Stimulated activated naive CD8-positive, alpha-beta T cell treated with anti-CD3 and anti-CD28 coated beads, Interleukin-15, amount 100 ng/mL, for 72 hours (primary cell): ENCODE measurements around the gene PCDHA13.

ENCODE experiments used
- ATAC-seq: fragments of 150-1000 bp; cut with Tn5 transposase; 2 replicates; pipeline ENCODE4 v1.10.0; 2021; ENCODE audit warnings: mild to moderate bottlenecking, moderate library complexity
- DNase-seq, 2 donors: peaks; one replicate each; pipeline ENCODE4 v3.0.0; 2021 to 2022
- H3K27ac Mint-ChIP-seq, 2 donors: one replicate each; pipeline ENCODE4 v1.8.0; 2022; ENCODE audit warnings: mild to moderate bottlenecking in 2 of 2, mixed read lengths in 2 of 2, moderate library complexity in 2 of 2
- H3K27me3 Mint-ChIP-seq: one replicate; pipeline ENCODE4 v1.8.0; 2022; ENCODE audit warnings: mixed read lengths
- H3K4me1 Mint-ChIP-seq: one replicate; pipeline ENCODE4 v1.8.0; 2022; ENCODE audit warnings: mild to moderate bottlenecking, mixed read lengths
- H3K4me3 Mint-ChIP-seq, 2 donors: one replicate each; pipeline ENCODE4 v1.8.0; 2022; ENCODE audit warnings: mild to moderate bottlenecking in 2 of 2, mixed read lengths in 2 of 2, moderate library complexity in 1 of 2
- H3K9me3 Mint-ChIP-seq, 2 donors: one replicate each; pipeline ENCODE4 v1.8.0; 2022; ENCODE audit warnings: mixed read lengths in 2 of 2

The PCDHA13 gene

DNA sequence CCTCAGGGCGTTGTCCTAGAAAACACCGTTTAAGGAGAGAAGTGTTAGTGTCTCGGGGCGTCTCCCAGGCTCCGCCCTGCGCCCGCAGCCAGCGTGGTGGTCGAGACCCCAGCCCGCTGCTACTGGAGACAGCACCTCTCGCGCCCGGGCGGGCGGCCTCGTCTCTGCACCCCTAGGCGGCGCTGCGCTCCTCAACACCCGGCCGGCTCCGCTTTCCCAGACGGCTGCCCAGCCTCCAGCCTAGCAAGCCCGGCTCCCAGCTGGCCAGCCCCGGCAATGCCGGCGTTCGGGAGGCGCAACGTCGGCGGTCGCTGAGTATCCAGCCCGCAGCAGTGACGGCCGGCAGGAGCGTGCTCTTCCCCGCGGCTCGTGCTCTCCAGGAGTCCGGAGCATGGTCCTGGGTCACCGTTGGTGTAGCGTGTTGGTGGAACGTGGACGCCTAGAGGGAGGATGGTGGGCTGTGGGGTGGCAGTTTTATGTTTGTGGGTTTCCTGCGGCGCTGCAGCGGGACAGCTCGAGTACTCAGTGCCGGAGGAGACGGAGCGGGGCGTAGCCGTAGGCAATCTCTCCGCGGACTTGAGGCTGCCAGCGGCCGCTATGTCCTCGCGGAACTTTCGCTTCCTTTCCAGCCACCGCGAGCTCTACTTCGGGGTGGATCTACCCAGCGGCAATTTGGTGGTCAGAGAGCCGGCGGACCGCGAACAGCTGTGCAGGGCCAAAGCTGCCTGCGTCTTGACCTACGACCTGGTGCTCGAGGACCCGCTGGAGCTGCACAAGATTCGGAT, 44.7 kb downstream of the PCDHA13 start:
- ATAC-seq (peak; percentile 65), DNase-seq (peak; percentile 16 to 26)
- Mint-ChIP-seq H3K9me3 (no peaks in the 10 kb centered on the region), H3K27me3 (peaks cover 60% of the 10 kb centered on the region), H3K4me1 (peaks cover 18% of the 10 kb centered on the region), H3K27ac (no peak overlapping the region), H3K4me3 (peak overlapping the region; percentile 12 to 63)

DNA sequence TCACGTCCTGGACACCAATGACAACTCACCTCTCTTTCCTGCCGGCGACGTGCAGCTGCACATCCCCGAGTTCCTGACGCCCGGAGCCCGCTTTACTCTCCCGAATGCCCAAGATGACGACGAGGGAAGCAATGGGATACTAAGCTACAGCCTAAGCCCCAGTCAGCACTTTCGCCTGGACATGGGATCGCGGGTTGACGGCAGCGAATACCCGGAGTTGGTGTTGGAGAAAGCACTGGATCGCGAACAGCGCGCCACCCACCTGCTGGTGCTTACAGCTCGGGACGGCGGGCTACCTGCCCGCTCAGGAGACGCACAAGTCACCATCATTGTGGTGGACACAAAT, 45.3 kb downstream of the PCDHA13 start:
- H3K27me3 Mint-ChIP-seq, result peaks cover 60% of the 10 kb centered on the region
- H3K27ac Mint-ChIP-seq, result no peak overlapping the region
- peaks cover 18% of the 10 kb centered on the region for H3K4me1 Mint-ChIP-seq
- DNase-seq (no peak), ATAC-seq (no peak)
- peak overlapping the region; percentile 12 to 63 for H3K4me3 Mint-ChIP-seq
- H3K9me3 Mint-ChIP-seq, result no peaks in the 10 kb centered on the region
